GM19238 (cell line): Measurements from ENCODE around the gene CEP55.
"Not testable (repeated sequence)": the region's sequence is repeated elsewhere in the genome, so short reads cannot be mapped to it uniquely, and the experiment has no call there.

Source experiments
- DNase-seq: peaks from one replicate; pipeline ENCODE4 v3.0.0; 2011; ENCODE audit warnings: low spot score; ENCODE audit not compliant: insufficient read length

Gene CEP55

GRCh38 chr10:93496322-93497041 is at the start of gene CEP55:
Gene CEP55 (plus strand): TSS chr10:93496612. CDS start chr10:93500052, 3,440 bp downstream.
- peak; percentile 83 for DNase-seq

- no peak for DNase-seq
These were observed 49.4 kb upstream of the CEP55 start for GRCh38 chr10:93447019-93447418.

- no peak for DNase-seq
These were observed 48.4 kb upstream of the CEP55 start for GRCh38 chr10:93447970-93448369.

GRCh38 chr10:93451244-93451947 is 45.0 kb upstream of the CEP55 start:
- no peak for DNase-seq

GRCh38 chr10:93452143-93452542 is 44.3 kb upstream of the CEP55 start:
- DNase-seq: no peak

GRCh38 chr10:93454146-93454545 is 42.3 kb upstream of the CEP55 start:
- DNase-seq: no peak

- DNase-seq: no peak
These were observed 41.7 kb upstream of the CEP55 start for GRCh38 chr10:93454736-93455135.

- DNase-seq: no peak
These were observed 39.9 kb upstream of the CEP55 start for GRCh38 chr10:93456480-93456879.

GRCh38 chr10:93457511-93457910 is 38.9 kb upstream of the CEP55 start:
- no peak for DNase-seq

GRCh38 chr10:93458821-93459257 is 37.6 kb upstream of the CEP55 start:
- DNase-seq: no peak

- no peak for DNase-seq
These were observed 36.9 kb upstream of the CEP55 start for GRCh38 chr10:93459466-93459865.

GRCh38 chr10:93461109-93461806 is 35.2 kb upstream of the CEP55 start:
- no peak for DNase-seq

- DNase-seq: no peak
These were observed 34.6 kb upstream of the CEP55 start for GRCh38 chr10:93461807-93462178.

- DNase-seq: no peak
These were observed 34.0 kb upstream of the CEP55 start for GRCh38 chr10:93462371-93462770.

GRCh38 chr10:93462881-93463280 is 33.5 kb upstream of the CEP55 start:
- no peak for DNase-seq

GRCh38 chr10:93463723-93464476 is 32.5 kb upstream of the CEP55 start:
- DNase-seq: no peak

- no peak for DNase-seq
These were observed 31.5 kb upstream of the CEP55 start for GRCh38 chr10:93464776-93465388.

- no peak for DNase-seq
These were observed 30.4 kb upstream of the CEP55 start for GRCh38 chr10:93465806-93466675.

- not testable (repeated sequence) for DNase-seq
These were observed 28.8 kb upstream of the CEP55 start for GRCh38 chr10:93467635-93468034.
